ENCODE measurements around the gene ARHGAP8. TPM values are rescaled to one million over a fixed set of nuclear protein-coding genes. Genes with fewer than 3 reads are reported as not detected.

ARHGAP8 gene
- total and polyA plus RNA-seq, 2 donors (not counting 3 experiments of a cell fraction or from before 2014, with no cell fraction given): not detected

- ChIA-PET POLR2A (no interaction called here), CTCF (no interaction called here)
- no peaks in the 10 kb centered on the region for H4K20me1 ChIP-seq (replicated peaks; ENCODE audit: control insufficient read depth, extremely low read depth, insufficient read depth, low read length)
- TF ChIP-seq POLR2AphosphoS5 (IDR thresholded peaks at IDR 0.05; ENCODE audit: insufficient read depth, low read depth, low read length) (no peak), POLR2A (IDR thresholded peaks at IDR 0.05; ENCODE audit: low read depth, low read length) (no peak), FOS (IDR thresholded peaks at IDR 0.05; ENCODE audit: borderline replicate concordance, insufficient read depth, low read length) (no peak), JUN (IDR thresholded peaks at IDR 0.05; ENCODE audit: borderline replicate concordance, insufficient read depth, insufficient read length, low read depth) (no peak), EZH2 (IDR thresholded peaks at IDR 0.05; ENCODE audit: borderline replicate concordance, low read depth, low read length, severe bottlenecking) (no peak), MYC (IDR thresholded peaks at IDR 0.05; ENCODE audit: low read depth, low read length) (no peak), MAX (IDR thresholded peaks at IDR 0.05; ENCODE audit: insufficient read depth, insufficient read length) (no peak), GATA2 (IDR thresholded peaks at IDR 0.05; ENCODE audit: insufficient read depth, insufficient read length, low read depth, low read length) (no peak)
- TF ChIP-seq, protein P1, sequence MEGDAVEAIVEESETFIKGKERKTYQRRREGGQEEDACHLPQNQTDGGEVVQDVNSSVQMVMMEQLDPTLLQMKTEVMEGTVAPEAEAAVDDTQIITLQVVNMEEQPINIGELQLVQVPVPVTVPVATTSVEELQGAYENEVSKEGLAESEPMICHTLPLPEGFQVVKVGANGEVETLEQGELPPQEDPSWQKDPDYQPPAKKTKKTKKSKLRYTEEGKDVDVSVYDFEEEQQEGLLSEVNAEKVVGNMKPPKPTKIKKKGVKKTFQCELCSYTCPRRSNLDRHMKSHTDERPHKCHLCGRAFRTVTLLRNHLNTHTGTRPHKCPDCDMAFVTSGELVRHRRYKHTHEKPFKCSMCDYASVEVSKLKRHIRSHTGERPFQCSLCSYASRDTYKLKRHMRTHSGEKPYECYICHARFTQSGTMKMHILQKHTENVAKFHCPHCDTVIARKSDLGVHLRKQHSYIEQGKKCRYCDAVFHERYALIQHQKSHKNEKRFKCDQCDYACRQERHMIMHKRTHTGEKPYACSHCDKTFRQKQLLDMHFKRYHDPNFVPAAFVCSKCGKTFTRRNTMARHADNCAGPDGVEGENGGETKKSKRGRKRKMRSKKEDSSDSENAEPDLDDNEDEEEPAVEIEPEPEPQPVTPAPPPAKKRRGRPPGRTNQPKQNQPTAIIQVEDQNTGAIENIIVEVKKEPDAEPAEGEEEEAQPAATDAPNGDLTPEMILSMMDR (IDR thresholded peaks at IDR 0.05; ENCODE audit: extremely low read depth in 1 of 2, insufficient read depth in 1 of 2, low read depth in 1 of 2, low read length in 2 of 2): no peak
- no peaks in the 10 kb centered on the region for H3K9me1 ChIP-seq (replicated peaks; ENCODE audit: control insufficient read depth, extremely low read depth, insufficient read depth, low read length)
- H3K27ac ChIP-seq (ENCODE audit: insufficient read depth, low read depth, low read length): no peak overlapping the region
- FAIRE-seq: no peak
- H2AFZ ChIP-seq (ENCODE audit: low read depth, low read length): no peak overlapping the region
- H3K9me3 ChIP-seq (replicated peaks; ENCODE audit: control insufficient read depth, insufficient read depth, low read length): no peaks in the 10 kb centered on the region
- intact Hi-C loops (cut with micrococcal nuclease) (no loop called here), dilution Hi-C loops (cut with MboI; ENCODE audit: extremely low pct_ligation_motif_present, low sequenced_read_pairs) (no loop called here)
- H3K36me3 ChIP-seq (ENCODE audit: control insufficient read depth in 2 of 2, extremely low read depth in 1 of 2, insufficient read depth in 2 of 2, low read length in 2 of 2): no peaks in the 10 kb centered on the region
- DNase-seq (ENCODE audit: low read depth, low spot score): no peak
- H3K4me3 ChIP-seq (replicated peaks in 1 of 3; ENCODE audit: insufficient read depth in 1 of 3, low read depth in 1 of 3, low read length in 3 of 3): no peak overlapping the region
- no TSS peak for BruUV-seq (replicated peaks)
- H3K4me2 ChIP-seq (ENCODE audit: insufficient read depth, low read length): no peak overlapping the region
- no peaks in the 10 kb centered on the region for H3K4me1 ChIP-seq (ENCODE audit: control insufficient read depth, extremely low read depth, insufficient read depth, low read length)
- H3K9ac ChIP-seq (replicated peaks; ENCODE audit: extremely low read depth, insufficient read depth, low read length): no peak overlapping the region
- H3K27me3 ChIP-seq (ENCODE audit: control insufficient read depth in 2 of 2, insufficient read depth in 2 of 2, low read length in 2 of 2): no peaks in the 10 kb centered on the region
- H3K79me2 ChIP-seq (ENCODE audit: control insufficient read depth, insufficient read depth, low read length): no peaks in the 10 kb centered on the region
Measured at GRCh38 chr22:44777364-44777755, 25.0 kb downstream of the ARHGAP8 start.
